Activated T-cell treated with anti-CD3 and anti-CD28 coated beads, Interleukin-2, amount 50 U/mL, for 72 hours (primary cell): ENCODE measurements around the gene CP. TPM values are rescaled to one million over a fixed set of nuclear protein-coding genes. Genes with fewer than 3 reads are reported as not detected.

Experiments used
- ATAC-seq, 2 donors: fragments of 150-1000 bp; cut with Tn5 transposase; replicated peaks in 1 of 2; 2 replicates each; pipeline ENCODE4 v1.10.0; 2021; ENCODE audit warnings: moderate library complexity in 2 of 2, mild to moderate bottlenecking in 1 of 2
- DNase-seq, 2 donors: peaks; one replicate each; pipeline ENCODE4 v3.0.0; 2021 to 2022; ENCODE audit warnings: mixed read lengths in 1 of 2
- H3K27ac Mint-ChIP-seq: one replicate; pipeline ENCODE4 v1.8.0; 2022; ENCODE audit warnings: mild to moderate bottlenecking, moderate library complexity, mixed read lengths
- H3K27me3 Mint-ChIP-seq: one replicate; pipeline ENCODE4 v1.8.0; 2022; ENCODE audit warnings: low read depth, mixed read lengths
- H3K36me3 Mint-ChIP-seq, 2 donors: one replicate each; pipeline ENCODE4 v1.8.0; 2022; ENCODE audit warnings: mixed read lengths in 2 of 2, mild to moderate bottlenecking in 1 of 2; ENCODE audit not compliant: insufficient read depth in 2 of 2
- H3K4me1 Mint-ChIP-seq: one replicate; pipeline ENCODE4 v1.8.0; 2022; ENCODE audit warnings: low read depth, mixed read lengths
- H3K4me3 Mint-ChIP-seq, 2 donors: one replicate each; pipeline ENCODE4 v1.8.0; 2022; ENCODE audit warnings: mild to moderate bottlenecking in 2 of 2, mixed read lengths in 2 of 2, moderate library complexity in 2 of 2
- H3K9me3 Mint-ChIP-seq, 2 donors: one replicate each; pipeline ENCODE4 v1.8.0; 2022; ENCODE audit warnings: mixed read lengths in 2 of 2
- total RNA-seq, 2 donors: library from RNA; stranded (reverse); gene quantifications; one replicate each; pipeline ENCODE4 v1.2.3, GENCODE V29; 2022

Gene CP
- total RNA-seq, 2 donors from 2014 or later = not detected

GRCh38 chr3:149153402-149153801, 68.2 kb downstream of the CP start:
- no peak overlapping the region for H3K27ac Mint-ChIP-seq
- no peaks in the 10 kb centered on the region for H3K27me3 Mint-ChIP-seq
- ATAC-seq = no peak
- H3K4me1 Mint-ChIP-seq = peaks cover 19% of the 10 kb centered on the region
- H3K9me3 Mint-ChIP-seq = no peaks in the 10 kb centered on the region
- no peak for DNase-seq
- H3K36me3 Mint-ChIP-seq = peaks cover 6 to 13% of the 10 kb centered on the region in 2 donors
- no peak overlapping the region for H3K4me3 Mint-ChIP-seq

DNA sequence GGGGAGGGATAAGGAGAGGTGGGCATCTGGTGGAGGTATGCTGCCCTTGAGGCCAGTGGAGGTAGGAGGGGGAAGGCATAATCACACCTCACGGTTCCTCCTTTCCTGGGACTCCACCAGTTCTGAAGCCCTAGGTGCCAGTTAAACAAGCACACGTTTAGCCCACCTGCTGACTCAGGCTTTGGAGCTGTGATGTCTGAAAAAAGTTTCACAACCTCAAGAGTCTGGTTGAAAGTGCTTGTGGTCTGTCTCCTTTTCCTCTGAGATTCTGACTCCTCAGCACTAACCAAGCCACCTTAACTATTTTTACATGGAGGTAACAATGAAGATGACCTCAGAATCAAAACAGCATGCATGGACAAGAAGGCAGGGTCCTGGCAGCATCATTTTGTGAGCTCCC, 69.2 kb downstream of the CP start:
- no peak overlapping the region for H3K27ac Mint-ChIP-seq
- H3K36me3 Mint-ChIP-seq = peaks cover 6 to 13% of the 10 kb centered on the region in 2 donors
- no peaks in the 10 kb centered on the region for H3K27me3 Mint-ChIP-seq
- ATAC-seq (peak; percentile 95 to 98), DNase-seq (peak; percentile 32 to 33)
- peaks cover 19% of the 10 kb centered on the region for H3K4me1 Mint-ChIP-seq
- no peaks in the 10 kb centered on the region for H3K9me3 Mint-ChIP-seq
- H3K4me3 Mint-ChIP-seq = no peak overlapping the region

- ATAC-seq (no peak), DNase-seq (no peak)
- no peak overlapping the region for H3K27ac Mint-ChIP-seq
- no peaks in the 10 kb centered on the region for H3K9me3 Mint-ChIP-seq
- peaks cover 19% of the 10 kb centered on the region for H3K4me1 Mint-ChIP-seq
- H3K27me3 Mint-ChIP-seq = no peaks in the 10 kb centered on the region
- no peak overlapping the region for H3K4me3 Mint-ChIP-seq
- H3K36me3 Mint-ChIP-seq = peaks cover 6 to 11% of the 10 kb centered on the region in 2 donors
Observed at GRCh38 chr3:149151843-149152242, 69.8 kb downstream of the CP start.

- DNase-seq (no peak), ATAC-seq (no peak)
- no peaks in the 10 kb centered on the region for H3K27me3 Mint-ChIP-seq
- H3K4me1 Mint-ChIP-seq = peaks cover 19% of the 10 kb centered on the region
- H3K27ac Mint-ChIP-seq = no peak overlapping the region
- H3K36me3 Mint-ChIP-seq = peaks cover 6 to 13% of the 10 kb centered on the region in 2 donors
- H3K9me3 Mint-ChIP-seq = no peaks in the 10 kb centered on the region
- H3K4me3 Mint-ChIP-seq = no peak overlapping the region
Observed at GRCh38 chr3:149150436-149150835, 71.2 kb downstream of the CP start.

DNA sequence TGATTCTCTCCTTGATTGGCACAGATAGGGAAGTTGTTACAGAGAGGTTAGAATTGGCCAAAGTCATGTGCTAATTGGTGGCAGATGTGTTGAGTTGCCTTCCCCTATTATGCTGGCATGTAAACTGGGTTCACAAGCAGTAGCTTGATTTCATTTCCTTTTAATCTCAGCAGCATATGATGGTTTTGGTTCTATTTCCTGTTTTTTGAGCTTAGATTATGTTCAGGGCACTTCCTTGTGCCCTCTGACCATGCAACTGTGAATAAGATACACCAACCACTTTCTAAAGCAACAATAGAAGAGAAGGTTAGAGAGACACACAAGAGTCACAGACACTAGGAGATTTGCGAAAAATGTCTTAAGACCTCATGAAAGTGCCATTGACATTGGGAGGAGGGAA, 75.7 kb downstream of the CP start:
- no peak for ATAC-seq
- Mint-ChIP-seq H3K9me3 (no peaks in the 10 kb centered on the region), H3K4me1 (peaks cover 4% of the 10 kb centered on the region)

GRCh38 chr3:149145356-149145755, 76.3 kb downstream of the CP start:
- Mint-ChIP-seq H3K9me3 (no peaks in the 10 kb centered on the region), H3K27me3 (no peaks in the 10 kb centered on the region), H3K4me1 (peaks cover 4% of the 10 kb centered on the region), H3K4me3 (no peak overlapping the region), H3K36me3 (peaks cover 3 to 14% of the 10 kb centered on the region in 2 donors), H3K27ac (peak overlapping the region; percentile 45)
- ATAC-seq = no peak
- no peak for DNase-seq

More for the DNA sequence above, 75.7 kb downstream of the CP start:
- peaks cover 3 to 17% of the 10 kb centered on the region in 2 donors for H3K36me3 Mint-ChIP-seq
- H3K27me3 Mint-ChIP-seq = no peaks in the 10 kb centered on the region
- no peak overlapping the region for H3K4me3 Mint-ChIP-seq
- DNase-seq = no peak
- H3K27ac Mint-ChIP-seq = no peak overlapping the region

GRCh38 chr3:149142682-149143081, 78.9 kb downstream of the CP start:
- H3K4me3 Mint-ChIP-seq = no peak overlapping the region
- ATAC-seq (no peak), DNase-seq (no peak)
- H3K27me3 Mint-ChIP-seq = no peaks in the 10 kb centered on the region
- H3K4me1 Mint-ChIP-seq = peaks cover 4% of the 10 kb centered on the region
- peaks cover 0 to 12% of the 10 kb centered on the region in 2 donors for H3K36me3 Mint-ChIP-seq
- no peaks in the 10 kb centered on the region for H3K9me3 Mint-ChIP-seq
- no peak overlapping the region for H3K27ac Mint-ChIP-seq

DNA sequence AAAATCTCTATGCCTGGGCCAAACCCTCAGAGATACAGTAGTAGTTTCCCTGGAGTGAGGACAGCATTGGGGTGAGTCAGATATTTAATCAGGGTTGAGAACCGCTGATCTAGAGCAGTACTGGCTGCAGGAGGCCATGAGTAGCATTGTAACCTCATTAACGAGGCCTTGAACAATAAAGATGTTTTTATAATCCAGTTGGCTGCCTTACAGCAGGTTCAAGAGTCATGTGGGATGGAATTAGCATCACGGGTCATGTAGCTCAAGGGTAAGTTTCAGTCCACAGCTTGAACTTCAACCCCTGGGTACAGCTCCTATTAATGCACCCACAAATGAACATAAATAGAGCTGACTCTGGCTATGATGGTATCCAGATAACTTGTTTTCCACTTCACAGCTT, 87.1 kb downstream of the CP start:
- no peak for DNase-seq
- H3K9me3 Mint-ChIP-seq = no peaks in the 10 kb centered on the region
- peaks cover 28% of the 10 kb centered on the region for H3K4me1 Mint-ChIP-seq
- no peaks in the 10 kb centered on the region for H3K27me3 Mint-ChIP-seq
- H3K4me3 Mint-ChIP-seq = no peak overlapping the region
- no peak for ATAC-seq
- H3K36me3 Mint-ChIP-seq = peaks cover 8 to 11% of the 10 kb centered on the region in 2 donors
- H3K27ac Mint-ChIP-seq = no peak overlapping the region

DNA sequence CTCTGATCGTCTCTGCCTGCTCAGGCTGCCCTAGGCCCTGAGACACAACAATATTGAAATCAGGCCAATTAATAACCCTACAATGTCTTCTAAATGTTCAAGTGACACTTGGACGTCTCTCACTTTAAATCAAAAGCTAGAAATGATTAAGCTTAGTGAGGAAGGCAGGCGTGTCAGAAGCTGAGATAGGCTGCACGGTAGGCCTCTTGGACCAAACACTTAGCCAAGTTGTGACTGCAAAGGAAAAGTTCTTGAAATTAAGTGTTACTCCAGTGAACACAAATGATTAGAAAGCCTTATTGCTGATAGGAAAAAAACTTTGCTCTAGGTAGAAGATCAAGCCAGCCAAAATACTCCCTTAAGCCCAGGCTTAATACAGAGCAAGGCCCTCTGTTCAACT, 90.0 kb downstream of the CP start:
- H3K4me3 Mint-ChIP-seq = peak overlapping the region; percentile 73 to 97
- peak overlapping the region; percentile 83 for H3K27ac Mint-ChIP-seq
- H3K36me3 Mint-ChIP-seq = peaks cover 8 to 11% of the 10 kb centered on the region in 2 donors
- DNase-seq = no peak
- no peaks in the 10 kb centered on the region for H3K27me3 Mint-ChIP-seq
- no peak for ATAC-seq
- H3K9me3 Mint-ChIP-seq = no peaks in the 10 kb centered on the region
- H3K4me1 Mint-ChIP-seq = peaks cover 38% of the 10 kb centered on the region

DNA sequence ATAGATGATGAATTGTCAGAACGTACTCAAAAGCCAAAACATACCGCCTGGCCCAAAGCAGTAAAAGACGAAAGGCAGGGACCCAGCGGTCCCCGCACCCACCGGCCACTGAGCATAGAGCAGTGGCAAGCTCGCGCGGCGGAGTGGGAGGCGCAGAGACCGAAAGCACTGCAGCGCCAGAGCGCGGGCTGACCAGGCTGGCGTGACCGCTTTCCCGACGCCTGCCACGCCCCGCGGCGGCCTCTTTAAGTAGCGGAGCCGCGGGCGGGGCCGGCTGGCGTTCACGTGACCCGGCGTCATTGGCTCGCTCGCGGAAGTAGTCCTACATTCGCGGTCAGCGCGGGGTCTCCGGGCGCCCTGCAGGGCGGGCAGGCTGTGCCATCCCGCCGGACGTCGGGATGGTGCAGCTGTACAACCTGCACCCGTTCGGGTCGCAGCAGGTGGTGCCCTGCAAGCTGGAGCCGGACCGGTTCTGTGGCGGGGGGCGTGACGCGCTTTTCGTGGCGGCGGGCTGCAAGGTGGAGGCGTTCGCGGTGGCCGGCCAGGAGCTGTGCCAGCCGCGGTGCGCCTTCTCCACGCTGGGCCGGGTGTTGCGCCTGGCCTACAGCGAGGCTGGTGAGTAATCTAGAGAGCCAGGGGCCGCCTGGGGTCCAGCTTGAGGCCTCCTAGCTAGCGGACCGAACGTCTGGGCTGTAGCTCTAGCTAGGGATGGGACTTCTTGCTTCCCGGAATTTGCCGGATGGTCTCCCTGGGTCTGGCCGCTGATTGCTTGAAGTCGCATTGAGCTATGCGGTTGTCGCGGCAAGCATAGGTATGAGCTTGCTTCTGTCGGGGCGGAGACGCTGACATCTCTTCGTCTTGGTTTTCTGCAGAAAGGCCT, 92.1 kb downstream of the CP start, which contains the start of gene HPS3:
Gene HPS3, plus strand, starts transcription at position 313 of the 880 bp plus-strand sequence. Its CDS starts 86 bp downstream, at position 399.
- peaks cover 38% of the 10 kb centered on the region for H3K4me1 Mint-ChIP-seq
- H3K9me3 Mint-ChIP-seq = no peaks in the 10 kb centered on the region
- H3K27ac Mint-ChIP-seq = peak within 1 kb of the TSS; percentile 94
- peaks cover 8 to 11% of the 10 kb centered on the region in 2 donors for H3K36me3 Mint-ChIP-seq
- peak; percentile 89 to 90 for DNase-seq
- H3K4me3 Mint-ChIP-seq = peak within 1 kb of the TSS; percentile 86 to 97
- H3K27me3 Mint-ChIP-seq = peaks cover 16% of the 10 kb centered on the region
- peak; percentile 93 to 94 for ATAC-seq

- ATAC-seq = no peak
Observed at GRCh38 chr3:149128821-149129220, 92.8 kb downstream of the CP start.

GRCh38 chr3:149122721-149123578, 98.7 kb downstream of the CP start:
- Mint-ChIP-seq H3K27me3 (peaks cover 24% of the 10 kb centered on the region), H3K36me3 (no peaks in the 10 kb centered on the region), H3K27ac (no peak overlapping the region), H3K9me3 (no peaks in the 10 kb centered on the region), H3K4me1 (peaks cover 5% of the 10 kb centered on the region), H3K4me3 (no peak overlapping the region)
- DNase-seq (no peak), ATAC-seq (no peak)

More at GRCh38 chr3:149128821-149129220, 92.8 kb downstream of the CP start:
- DNase-seq = no peak
- Mint-ChIP-seq H3K27ac (peak overlapping the region; percentile 85), H3K9me3 (no peaks in the 10 kb centered on the region), H3K36me3 (peaks cover 8 to 9% of the 10 kb centered on the region in 2 donors), H3K4me1 (peaks cover 38% of the 10 kb centered on the region), H3K4me3 (peak overlapping the region; percentile 86 to 97), H3K27me3 (peaks cover 23% of the 10 kb centered on the region)
